Measurements from ENCODE around the gene RNASEH2C.

DNA sequence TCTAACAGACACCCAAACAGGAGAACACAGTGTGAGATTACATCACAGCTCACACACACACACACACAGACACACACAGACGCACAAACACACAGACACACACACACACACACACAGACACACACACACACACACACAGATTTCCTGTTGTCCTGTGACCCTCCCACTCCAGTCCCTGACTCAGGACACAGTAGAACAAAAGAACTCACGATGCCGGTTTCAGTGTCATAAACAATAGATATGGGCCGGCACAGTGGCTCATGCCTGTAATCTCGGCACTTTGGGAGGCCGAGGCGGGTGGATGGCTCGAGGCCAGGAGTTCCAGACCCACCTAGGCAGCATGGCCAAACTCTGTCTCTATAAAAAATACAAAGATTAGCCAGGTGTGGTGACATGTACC is 22.4 kb downstream of the RNASEH2C start:
- TF ChIP-seq, protein P1, sequence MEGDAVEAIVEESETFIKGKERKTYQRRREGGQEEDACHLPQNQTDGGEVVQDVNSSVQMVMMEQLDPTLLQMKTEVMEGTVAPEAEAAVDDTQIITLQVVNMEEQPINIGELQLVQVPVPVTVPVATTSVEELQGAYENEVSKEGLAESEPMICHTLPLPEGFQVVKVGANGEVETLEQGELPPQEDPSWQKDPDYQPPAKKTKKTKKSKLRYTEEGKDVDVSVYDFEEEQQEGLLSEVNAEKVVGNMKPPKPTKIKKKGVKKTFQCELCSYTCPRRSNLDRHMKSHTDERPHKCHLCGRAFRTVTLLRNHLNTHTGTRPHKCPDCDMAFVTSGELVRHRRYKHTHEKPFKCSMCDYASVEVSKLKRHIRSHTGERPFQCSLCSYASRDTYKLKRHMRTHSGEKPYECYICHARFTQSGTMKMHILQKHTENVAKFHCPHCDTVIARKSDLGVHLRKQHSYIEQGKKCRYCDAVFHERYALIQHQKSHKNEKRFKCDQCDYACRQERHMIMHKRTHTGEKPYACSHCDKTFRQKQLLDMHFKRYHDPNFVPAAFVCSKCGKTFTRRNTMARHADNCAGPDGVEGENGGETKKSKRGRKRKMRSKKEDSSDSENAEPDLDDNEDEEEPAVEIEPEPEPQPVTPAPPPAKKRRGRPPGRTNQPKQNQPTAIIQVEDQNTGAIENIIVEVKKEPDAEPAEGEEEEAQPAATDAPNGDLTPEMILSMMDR (IDR thresholded peaks at IDR 0.05): no peak
- no peak for TF ChIP-seq POLR2A (IDR thresholded peaks at IDR 0.05)
